G401 (cell line): ENCODE data around the gene CFAP90. TPM values are rescaled to one million over a fixed set of nuclear protein-coding genes. Genes with fewer than 3 reads are reported as not detected.

Experiments used
- DNase-seq: peaks from one replicate; pipeline ENCODE4 v3.0.0-alpha.2; 2015; ENCODE audit warnings: low spot score
- in situ Hi-C: cut with HindIII; loops from 2 replicates; pipeline ENCODE4 v1.10.0; 2016; ENCODE audit warnings: low sequenced_read_pairs, mixed read lengths
- total RNA-seq: library from RNA; depleted of rRNA; stranded (reverse); fragments of >200 nt; shearing (Covaris generic); gene quantifications from 2 replicates; pipeline ENCODE4 v1.2.3, GENCODE V29; 2014

CFAP90 gene
- total RNA-seq, 1 experiment from 2014 or later: not detected

GRCh38 chr5:7869474-7870136 is 18.7 kb upstream of the CFAP90 start:
- peak; percentile 17 for DNase-seq
- in situ Hi-C loops: no loop called here

- peak; percentile 96 for DNase-seq
- in situ Hi-C loops: no loop called here
Observed at GRCh38 chr5:7868773-7869473, 18.0 kb upstream of the CFAP90 start, which contains the start of the genes FASTKD3 and MTRR. FASTKD3 (minus strand) TSS chr5:7869031; CDS start chr5:7868083, 948 bp downstream. MTRR (plus strand) TSS chr5:7869148; CDS start chr5:7870795, 1,647 bp downstream.

GRCh38 chr5:7868427-7868772 is 17.5 kb upstream of the CFAP90 start:
- in situ Hi-C loops: no loop called here
- DNase-seq: no peak

GRCh38 chr5:7867260-7867659 is 16.3 kb upstream of the CFAP90 start:
- in situ Hi-C loops: no loop called here

GRCh38 chr5:7866196-7866595 is 15.3 kb upstream of the CFAP90 start:
- DNase-seq: no peak
- in situ Hi-C loops: no loop called here

More at GRCh38 chr5:7867260-7867659, 16.3 kb upstream of the CFAP90 start:
- DNase-seq: peak; percentile 19

DNA sequence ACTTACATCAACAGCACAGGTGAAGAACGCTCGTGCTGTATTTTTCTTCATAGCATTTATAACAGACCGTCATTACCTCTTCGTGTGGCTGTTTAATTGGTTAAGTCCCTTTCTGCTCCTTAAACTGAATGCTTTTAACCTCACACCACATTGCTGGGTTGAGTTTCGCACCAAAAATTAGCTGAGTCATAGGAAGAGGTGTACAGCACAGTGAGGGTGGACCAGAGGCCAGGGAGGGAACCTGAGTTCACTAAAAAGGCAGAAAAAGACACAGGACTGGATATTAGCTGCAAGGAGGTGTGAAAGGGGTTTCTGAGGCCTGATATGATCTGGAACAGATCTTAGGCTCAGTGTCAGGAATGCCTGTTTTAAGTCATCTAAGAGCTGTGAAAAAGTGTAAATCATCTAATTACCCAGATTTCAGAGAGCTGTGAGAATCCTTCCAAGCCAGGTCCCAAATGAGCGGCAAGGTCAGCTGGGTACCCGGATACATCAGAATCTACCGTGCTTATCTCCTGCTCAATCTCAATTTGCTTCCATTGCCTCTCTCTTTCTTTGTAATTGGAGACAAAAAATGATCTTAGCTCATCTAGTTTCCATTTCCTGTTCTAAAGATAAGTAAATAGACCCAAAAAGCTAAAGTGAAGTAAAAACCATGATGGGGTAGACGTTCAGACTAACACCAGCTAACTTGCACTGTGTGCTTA is 7.1 kb upstream of the CFAP90 start:
- no peak for DNase-seq
- in situ Hi-C loops: no loop called here

GRCh38 chr5:7857361-7857760 is 6.4 kb upstream of the CFAP90 start:
- in situ Hi-C loops: no loop called here

GRCh38 chr5:7856855-7857254 is 5.9 kb upstream of the CFAP90 start:
- in situ Hi-C loops: no loop called here
- DNase-seq: peak; percentile 52

More at GRCh38 chr5:7857361-7857760, 6.4 kb upstream of the CFAP90 start:
- no peak for DNase-seq

DNA sequence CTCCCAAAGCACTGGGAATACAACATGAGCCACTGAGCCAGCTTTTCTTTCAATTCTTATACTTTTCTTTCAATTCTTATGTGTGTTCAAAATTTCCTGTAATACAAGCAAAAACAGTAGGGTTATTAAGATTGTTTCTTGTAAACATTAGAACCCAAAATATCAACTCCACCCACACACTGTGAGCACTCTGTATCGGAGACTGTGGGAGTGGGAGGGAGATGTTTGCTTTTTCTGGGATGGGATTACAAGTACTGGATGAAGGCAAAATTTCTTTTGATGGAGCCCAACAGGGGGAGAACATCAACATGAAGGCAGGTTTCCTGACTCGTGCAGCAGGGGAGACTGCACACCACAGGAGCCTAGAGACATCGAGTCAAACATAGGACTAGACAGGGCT is 4.7 kb upstream of the CFAP90 start:
- no peak for DNase-seq
- in situ Hi-C loops: no loop called here

- DNase-seq: no peak
- in situ Hi-C loops: no loop called here
Observed at GRCh38 chr5:7852988-7853387, 2.1 kb upstream of the CFAP90 start.

- in situ Hi-C loops: no loop called here
- no peak for DNase-seq
Observed at GRCh38 chr5:7852542-7852941, 1.6 kb upstream of the CFAP90 start.

- no peak for DNase-seq
Observed at GRCh38 chr5:7851617-7852289, 820 bp upstream of the CFAP90 start.

GRCh38 chr5:7851240-7851592 is 283 bp upstream of the CFAP90 start:
- no peak for DNase-seq
- in situ Hi-C loops: no loop called here

More at GRCh38 chr5:7851617-7852289, 820 bp upstream of the CFAP90 start:
- in situ Hi-C loops: no loop called here

DNA sequence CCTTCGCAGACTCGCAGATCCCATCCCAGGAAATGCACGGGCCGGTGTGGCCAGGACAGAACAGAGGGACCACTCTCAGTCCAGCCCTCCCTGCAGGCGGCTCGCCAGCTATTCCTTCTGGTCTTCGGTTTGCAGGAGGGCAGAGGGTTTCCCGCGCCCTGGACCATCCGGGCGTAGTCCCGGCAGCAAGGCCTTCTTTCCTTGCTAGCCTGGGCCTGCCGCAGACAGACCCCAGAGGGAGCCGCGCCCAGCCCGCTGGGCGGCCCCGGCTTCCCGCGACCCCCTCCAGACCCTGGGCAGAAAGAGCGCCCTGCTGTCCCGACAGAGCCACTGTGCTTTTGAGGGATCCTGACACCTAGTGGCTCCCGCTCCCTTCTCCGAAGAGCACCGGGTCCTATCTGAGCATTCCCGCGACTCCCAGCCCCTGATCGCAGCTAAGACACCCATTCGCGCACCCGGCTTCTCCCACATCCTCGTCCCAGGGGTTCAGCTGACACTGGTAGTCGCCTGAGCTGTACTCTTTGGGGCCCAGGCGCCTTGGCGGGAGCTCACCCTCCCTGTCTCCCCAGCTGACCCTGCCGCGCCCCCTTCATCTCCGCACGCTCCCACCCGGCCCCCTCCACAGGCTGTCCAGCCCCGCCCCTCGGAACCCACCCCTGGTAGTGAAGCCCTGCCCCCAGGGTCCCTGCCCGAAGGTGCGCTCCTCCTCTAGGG is 1.1 kb downstream of the CFAP90 start:
- DNase-seq: peak; percentile 30
- in situ Hi-C loops: no loop called here

DNA sequence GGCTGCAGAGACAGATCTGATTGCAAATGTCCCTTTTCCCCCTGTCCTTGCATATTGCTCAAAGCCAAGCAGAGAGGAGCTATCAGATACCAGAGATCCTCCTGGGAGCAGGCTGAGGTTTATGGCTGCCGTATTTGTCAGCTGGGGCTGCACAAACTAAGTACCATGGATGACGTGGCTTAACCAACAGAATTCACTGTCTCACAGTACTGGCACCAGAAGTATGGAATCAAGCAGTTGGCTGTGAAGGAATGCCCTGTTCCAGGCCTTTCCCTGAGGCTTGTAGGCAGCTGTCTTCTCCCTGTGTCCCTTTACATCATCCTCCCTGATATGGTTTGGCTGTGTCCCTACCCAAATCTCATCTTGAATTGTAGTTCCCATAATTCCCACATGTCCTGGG is 2.6 kb downstream of the CFAP90 start:
- in situ Hi-C loops: no loop called here
- DNase-seq: no peak

DNA sequence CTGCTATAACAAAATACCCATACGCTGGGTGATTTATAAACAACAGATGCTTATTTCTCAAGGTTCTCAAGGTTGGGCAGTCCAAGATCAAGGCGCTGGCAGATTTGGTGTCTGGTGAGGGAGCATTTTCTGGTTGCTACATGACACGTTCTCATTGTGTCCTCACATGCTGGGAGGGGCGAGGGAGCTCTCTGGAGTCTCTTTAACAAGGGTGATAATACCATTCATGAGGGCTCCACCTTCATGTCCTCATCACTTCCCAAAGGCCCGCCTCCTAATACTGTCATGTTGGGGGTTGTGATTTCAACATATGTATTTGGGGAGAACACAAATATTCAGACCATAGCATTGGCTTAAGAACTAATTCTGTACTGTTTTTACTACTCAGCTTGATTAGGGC is 4.6 kb downstream of the CFAP90 start:
- in situ Hi-C loops: no loop called here
- DNase-seq: no peak

- in situ Hi-C loops: no loop called here
Observed at GRCh38 chr5:7845557-7845956, 5.4 kb downstream of the CFAP90 start.

DNA sequence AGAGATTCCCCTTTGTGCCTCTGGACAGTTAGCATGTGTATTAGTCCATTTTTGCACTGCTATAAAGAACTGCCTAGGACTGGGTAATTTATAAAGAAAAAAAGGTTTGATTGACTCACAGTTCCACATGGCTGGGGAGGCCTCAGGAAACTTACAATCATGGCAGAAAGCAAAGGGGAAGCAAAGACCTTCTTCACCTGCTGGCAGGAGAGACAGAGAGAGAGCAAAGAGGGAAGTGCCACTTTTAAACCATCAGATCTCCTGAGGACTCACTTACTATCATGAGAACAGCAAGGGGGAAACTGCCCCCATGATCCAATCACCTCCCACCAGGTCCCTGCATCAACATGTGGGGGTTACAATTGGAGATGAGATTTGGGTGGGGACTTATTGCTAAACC is 6.0 kb downstream of the CFAP90 start:
- in situ Hi-C loops: no loop called here
- DNase-seq: no peak

More at GRCh38 chr5:7845557-7845956, 5.4 kb downstream of the CFAP90 start:
- no peak for DNase-seq

- in situ Hi-C loops: no loop called here
- no peak for DNase-seq
Observed at GRCh38 chr5:7842531-7842930, 8.4 kb downstream of the CFAP90 start.
